Activated naive CD4-positive, alpha-beta T cell treated with Interleukin-2 at 50 U/mL for 16 hours (primary cell): ENCODE data around the gene TENM4.

Experiments used
- DNase-seq: peaks from one replicate; pipeline ENCODE4 v3.0.0-alpha.2; 2020

Gene TENM4

DNA sequence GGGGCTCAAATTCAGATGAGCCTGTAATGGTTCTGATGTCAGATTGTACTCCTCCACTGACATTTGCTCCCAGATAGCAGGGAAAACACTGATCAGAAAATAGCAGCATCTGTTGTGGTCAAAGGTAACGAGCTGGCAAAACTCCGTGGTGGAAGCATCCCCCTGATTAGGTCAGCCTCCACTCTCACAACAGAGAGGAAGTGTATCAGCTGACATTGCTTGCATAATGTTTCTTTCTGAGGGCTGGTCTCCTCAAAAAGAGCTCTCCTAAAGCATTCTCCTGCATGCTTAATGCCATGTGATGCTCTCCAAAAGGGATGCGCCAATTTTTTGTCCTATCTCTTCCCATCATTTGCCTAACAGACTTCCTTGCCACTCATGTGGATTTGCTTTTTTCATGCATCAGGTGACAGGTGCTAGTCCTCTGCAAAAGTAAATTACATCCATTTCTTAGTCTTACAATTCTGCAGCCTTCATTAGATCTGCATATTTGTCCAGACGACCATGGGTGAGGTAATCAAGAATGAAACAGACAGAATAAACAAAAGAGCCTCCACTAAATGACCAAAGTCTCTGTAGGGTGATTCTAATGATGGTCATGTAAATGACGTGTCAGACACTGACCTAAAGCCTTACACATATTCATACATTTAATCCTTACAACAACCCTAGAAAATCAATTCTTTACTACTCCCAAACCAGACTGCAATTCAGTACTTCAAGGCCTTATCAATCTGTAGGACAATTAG is 6.4 kb upstream of the TENM4 start:
- DNase-seq = no peak

DNA sequence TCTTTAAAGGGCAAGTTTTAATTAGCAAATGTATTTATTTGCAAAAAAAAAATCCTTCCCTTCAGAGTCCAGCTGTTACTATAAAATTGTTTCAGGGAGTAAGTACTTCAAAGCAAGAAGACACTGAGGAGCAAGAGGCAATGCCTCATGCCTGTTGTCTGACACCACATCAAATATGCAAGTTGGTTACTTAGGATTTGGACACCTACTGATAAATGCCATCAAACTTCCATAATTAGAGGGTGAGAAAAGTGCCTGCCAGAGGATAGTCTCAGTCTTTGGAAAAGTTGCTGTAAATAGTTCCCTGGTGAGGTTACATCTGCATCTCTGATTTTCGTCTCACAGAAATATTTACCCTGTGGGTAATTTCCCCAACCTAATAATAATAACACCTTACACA is 4.1 kb upstream of the TENM4 start:
- DNase-seq = no peak

DNA sequence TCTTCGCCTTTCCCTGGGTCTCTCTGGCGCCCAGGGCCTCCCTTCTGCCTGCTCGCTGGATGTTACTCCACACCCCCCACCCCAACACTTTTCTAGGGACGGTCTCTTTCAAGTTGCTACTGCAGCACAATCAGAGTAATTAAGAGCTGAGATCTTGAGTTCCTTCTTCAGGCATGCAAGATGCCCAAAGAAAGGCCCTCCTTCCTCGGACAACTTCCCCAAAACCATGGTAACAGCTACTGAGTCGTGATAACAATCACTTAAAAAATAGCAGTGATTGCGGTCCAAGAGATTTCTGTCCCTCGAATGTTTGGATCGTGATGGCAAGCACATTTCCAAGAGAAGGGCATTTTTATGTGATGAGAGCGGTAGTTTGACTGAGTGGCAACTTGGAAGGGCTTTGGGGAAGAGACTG is 638 bp upstream of the TENM4 start:
- DNase-seq = no peak

- DNase-seq = no peak
These were observed 802 bp downstream of the TENM4 start for GRCh38 chr11:79439886-79440570.

DNA sequence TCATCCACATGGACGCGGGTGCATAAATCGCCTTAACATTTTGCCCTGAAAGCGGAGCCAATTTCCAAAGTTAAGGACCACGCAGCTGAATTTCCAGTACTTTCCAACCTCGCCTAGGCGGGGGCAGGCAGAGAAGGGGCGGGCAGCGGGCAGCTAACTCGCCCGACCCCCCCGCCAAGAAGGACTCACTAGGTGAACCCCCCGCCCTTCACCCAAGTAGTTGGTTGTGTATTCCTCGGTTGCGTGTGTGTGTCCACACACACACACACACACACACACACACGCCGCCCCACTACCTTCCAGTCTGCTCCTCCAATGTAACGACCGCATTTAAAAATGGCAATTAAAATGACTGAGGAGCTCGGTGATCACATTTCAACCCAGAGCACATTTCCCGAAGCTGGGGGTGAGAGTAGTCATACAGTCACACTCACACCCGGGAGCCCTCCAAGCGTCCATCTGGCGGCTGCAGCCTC is 1.4 kb downstream of the TENM4 start:
- DNase-seq = no peak

DNA sequence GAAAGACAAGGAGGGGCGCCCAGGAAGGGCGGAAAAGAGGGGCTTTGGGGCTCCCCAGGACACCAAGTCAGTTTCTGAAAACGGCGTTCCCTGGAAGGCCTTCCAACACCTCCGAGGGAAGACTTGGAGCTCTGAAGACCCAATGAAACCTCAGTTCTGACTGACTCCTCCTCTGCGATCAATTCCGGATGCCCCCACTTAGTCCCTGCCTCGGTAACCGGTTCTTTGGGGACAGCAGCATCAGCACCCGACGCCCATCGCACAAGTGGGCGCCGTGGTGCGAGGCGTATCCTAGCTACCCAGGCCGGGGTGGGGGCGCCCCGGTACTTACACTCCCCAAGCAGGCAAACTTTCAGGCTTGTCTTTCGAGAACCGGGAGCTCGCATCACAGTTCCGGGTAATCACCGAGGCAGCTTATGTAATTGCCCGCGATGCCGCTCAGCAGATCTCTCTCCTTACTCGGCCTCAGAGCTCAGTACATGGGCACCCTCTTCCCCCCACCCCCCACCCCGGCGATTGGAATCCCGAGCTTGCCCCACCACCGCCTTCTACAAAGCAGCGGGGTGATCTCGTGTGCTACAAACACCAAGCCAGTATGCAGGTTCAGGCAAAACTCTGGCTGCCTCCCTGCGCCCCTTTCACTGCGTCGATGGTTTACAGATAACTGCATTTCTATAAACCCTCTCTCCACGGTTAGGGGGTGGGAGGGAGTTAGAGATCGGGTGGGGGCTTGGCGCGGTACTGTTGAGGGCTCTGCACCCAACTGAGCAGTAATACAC is 2.0 kb downstream of the TENM4 start:
- DNase-seq = no peak

- no peak for DNase-seq
These were observed 2.7 kb downstream of the TENM4 start for GRCh38 chr11:79437981-79438630.

GRCh38 chr11:79437278-79437980 is 3.4 kb downstream of the TENM4 start:
- DNase-seq = no peak

GRCh38 chr11:79436919-79437277 is 3.9 kb downstream of the TENM4 start:
- DNase-seq = no peak

DNA sequence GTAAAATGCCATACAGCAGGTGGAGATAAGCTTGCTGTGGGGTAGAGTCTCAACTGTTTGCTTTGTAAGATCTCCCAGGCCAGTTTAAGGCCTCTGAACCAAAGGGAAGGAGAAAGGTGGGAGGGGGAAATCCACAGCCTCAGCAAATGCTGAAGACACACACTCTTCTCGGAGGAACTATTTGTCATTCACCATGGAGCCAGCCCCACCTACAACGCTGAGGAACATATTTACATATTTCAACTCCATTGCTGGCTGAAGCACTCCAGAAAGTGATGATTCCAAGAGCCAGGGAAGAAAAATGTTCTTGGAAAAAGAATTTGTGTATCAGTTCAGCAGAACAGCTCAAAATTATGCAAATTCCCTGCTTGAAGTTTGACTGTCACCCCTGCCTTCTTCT is 6.5 kb downstream of the TENM4 start:
- no peak for DNase-seq

DNA sequence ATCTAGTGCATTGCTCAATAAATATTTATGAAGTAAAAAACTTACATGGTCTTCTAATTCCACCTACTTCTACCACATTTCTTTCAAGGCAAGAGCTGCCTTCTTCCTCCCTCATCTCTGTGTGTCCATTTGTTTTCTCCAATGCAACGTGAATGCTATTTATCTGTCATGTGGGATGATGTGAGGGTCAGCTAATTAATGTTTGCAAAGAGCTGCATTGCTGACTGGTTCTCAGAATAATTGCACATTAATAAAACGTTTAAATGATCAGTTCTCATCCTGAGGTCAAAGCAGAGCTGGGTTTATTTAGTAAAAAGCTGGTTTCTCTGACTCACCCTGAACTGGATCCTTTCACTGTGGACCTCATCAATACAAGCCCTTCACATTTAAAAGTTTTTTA is 8.7 kb downstream of the TENM4 start:
- DNase-seq = no peak

DNA sequence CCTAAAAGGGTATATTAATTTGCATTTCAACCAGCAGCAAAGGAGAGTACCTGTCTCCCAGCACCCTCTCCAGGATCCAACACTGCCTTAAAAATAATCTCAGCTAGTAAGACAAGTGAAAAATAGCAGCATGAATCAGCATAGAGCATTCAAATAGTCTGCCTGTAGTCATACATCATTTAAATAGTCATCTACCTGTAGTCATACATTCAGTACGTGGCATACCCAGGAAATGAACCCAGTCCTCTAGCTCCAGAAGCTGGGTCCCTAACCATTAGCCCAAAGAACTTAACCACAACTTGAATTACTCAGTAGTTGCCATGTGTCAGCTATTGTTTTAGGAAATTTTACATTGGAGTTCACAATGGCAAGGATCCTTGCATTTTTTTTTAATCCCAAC is 9.3 kb downstream of the TENM4 start:
- no peak for DNase-seq

GRCh38 chr11:79430280-79430679 is 10.6 kb downstream of the TENM4 start:
- no peak for DNase-seq

DNA sequence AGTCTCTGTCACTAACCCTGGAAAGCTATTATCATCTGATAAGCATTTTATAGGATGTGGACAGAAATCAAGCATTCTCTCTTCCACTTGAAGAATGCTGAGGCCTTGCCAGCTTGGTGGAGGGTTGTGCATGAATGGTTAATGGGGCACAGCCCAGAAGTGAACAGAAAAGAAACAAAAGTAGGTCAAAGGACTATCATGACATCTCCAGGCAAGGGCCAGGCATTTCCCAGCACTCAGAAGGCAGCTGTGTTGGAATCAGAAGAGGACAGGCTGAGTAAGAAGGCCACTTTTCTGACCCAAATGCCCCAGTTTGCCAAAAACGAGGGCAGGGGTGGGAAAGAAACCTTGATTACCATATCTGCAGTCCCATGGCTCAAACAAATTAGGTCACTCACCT is 12.4 kb downstream of the TENM4 start:
- DNase-seq = no peak

GRCh38 chr11:79427611-79428327 is 13.1 kb downstream of the TENM4 start:
- no peak for DNase-seq

GRCh38 chr11:79427126-79427525 is 13.7 kb downstream of the TENM4 start:
- no peak for DNase-seq

DNA sequence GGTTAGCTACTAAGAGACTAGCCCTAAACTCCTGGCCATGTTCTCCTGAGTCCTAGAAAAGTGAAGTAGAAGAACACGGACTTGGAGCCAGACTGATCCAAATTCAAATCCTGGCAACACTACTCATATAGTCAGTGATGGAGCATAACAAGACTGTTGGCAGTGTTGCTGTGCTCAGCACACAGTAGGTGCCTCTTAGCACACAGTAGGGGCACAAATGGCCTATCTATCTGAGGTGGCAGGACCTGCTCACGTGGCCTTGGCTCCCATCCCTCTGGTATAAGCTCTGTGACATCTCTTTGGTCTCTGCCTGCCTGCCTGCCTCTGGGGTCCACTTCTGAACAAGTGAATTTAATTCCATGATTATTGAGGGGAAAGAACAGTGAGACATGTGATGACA is 15.4 kb downstream of the TENM4 start:
- no peak for DNase-seq

DNA sequence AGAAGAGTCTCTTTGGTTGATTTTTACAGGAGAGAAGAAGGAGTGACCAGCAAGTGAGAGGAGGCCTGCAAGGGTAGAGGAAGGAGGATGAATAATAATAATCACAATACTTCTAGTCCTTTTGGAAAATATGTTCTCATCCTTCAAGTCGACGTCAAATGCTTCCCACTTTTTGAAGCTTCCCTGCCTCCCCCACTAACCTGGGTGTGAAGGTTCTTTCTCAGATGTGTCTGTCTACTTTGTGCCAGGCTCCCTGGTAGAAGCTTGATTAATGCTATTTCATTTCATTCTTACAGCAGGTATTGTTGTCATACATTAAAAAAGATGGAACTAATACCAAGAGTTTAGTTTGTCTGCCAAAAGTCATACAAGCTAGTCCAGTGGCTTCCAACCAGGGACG is 17.1 kb downstream of the TENM4 start:
- DNase-seq = no peak

GRCh38 chr11:79422866-79423265 is 18.0 kb downstream of the TENM4 start:
- no peak for DNase-seq

DNA sequence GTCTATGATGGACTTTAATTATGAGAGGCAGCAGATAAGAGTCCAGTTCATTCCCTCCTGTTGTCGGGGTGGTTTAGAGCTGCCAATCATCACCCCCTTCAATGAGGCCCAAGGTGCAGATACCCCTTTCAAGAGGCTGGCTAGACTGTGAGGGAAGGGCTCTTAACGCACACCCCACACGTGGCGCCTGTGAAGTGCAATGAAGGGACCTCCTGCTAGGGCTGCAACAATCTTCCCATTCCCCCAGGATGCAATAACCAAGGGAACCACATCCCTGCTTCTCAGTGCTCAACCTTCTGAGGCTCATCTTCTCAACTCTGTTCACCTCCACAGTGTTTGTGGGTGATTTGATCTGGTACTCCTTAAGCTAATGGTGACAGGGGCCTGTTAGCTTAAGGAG is 19.0 kb downstream of the TENM4 start:
- no peak for DNase-seq

GRCh38 chr11:79419120-79419519 is 21.7 kb downstream of the TENM4 start:
- no peak for DNase-seq

GRCh38 chr11:79418241-79418640 is 22.6 kb downstream of the TENM4 start:
- no peak for DNase-seq
